HG03039 (cell line): ENCODE measurements around the gene DNAJC4.

Source experiments
- ATAC-seq: cut with Tn5 transposase; IDR thresholded peaks from one replicate; pipeline ENCODE4 v1.9.1; 2021; ENCODE audit warnings: mild to moderate bottlenecking, moderate library complexity; ENCODE audit not compliant: unreplicated experiment

Gene DNAJC4

GRCh38 chr11:64255135-64256128 is 25.1 kb downstream of the DNAJC4 start:
- no peak for ATAC-seq

- ATAC-seq: no peak
These were observed 26.0 kb downstream of the DNAJC4 start for GRCh38 chr11:64256300-64256699.

- ATAC-seq: no peak
These were observed 28.0 kb downstream of the DNAJC4 start for GRCh38 chr11:64258356-64258755.

GRCh38 chr11:64258946-64259532 is 28.7 kb downstream of the DNAJC4 start:
- ATAC-seq: no peak

- ATAC-seq: no peak
These were observed 29.3 kb downstream of the DNAJC4 start for GRCh38 chr11:64259533-64260067.

GRCh38 chr11:64260147-64260708 is 29.9 kb downstream of the DNAJC4 start:
- no peak for ATAC-seq

GRCh38 chr11:64261556-64262080 is 31.3 kb downstream of the DNAJC4 start:
- ATAC-seq: no peak

- ATAC-seq: no peak
These were observed 32.1 kb downstream of the DNAJC4 start for GRCh38 chr11:64262271-64263002.

GRCh38 chr11:64263021-64263946 is 32.9 kb downstream of the DNAJC4 start:
- no peak for ATAC-seq

GRCh38 chr11:64263947-64264317 is 33.6 kb downstream of the DNAJC4 start:
- no peak for ATAC-seq

- ATAC-seq: no peak
These were observed 34.1 kb downstream of the DNAJC4 start for GRCh38 chr11:64264371-64264852.

GRCh38 chr11:64265176-64266160 is 35.1 kb downstream of the DNAJC4 start:
- ATAC-seq: no peak

GRCh38 chr11:64266339-64266738 is 36.0 kb downstream of the DNAJC4 start:
- no peak for ATAC-seq

- no peak for ATAC-seq
These were observed 37.0 kb downstream of the DNAJC4 start for GRCh38 chr11:64267207-64267945.

- no peak for ATAC-seq
These were observed 37.9 kb downstream of the DNAJC4 start for GRCh38 chr11:64268025-64268892.

GRCh38 chr11:64268893-64269539 is 38.7 kb downstream of the DNAJC4 start:
- peak; percentile 7 for ATAC-seq
